IMR-90 (cell line): ENCODE data around the gene ZBTB38. TPM values are rescaled to one million over a fixed set of nuclear protein-coding genes. Genes with fewer than 3 reads are reported as not detected.
A peak's percentile ranks its signal among the peaks of the same experiment; 100 is the strongest.

Experiments
- ATAC-seq: fragments of 200-7000 bp; cut with Tn5 transposase; 2 replicates; pipeline ENCODE4 v1.9.1; 2020; ENCODE audit warnings: low read depth, mild to moderate bottlenecking, moderate library complexity
- BruUV-seq: library from RNA; stranded (reverse); fragments of 400-500 nt; replicated peaks from 2 replicates; lab custom pipeline; 2021; lab: Mats Ljungman, UMichigan
- CTCF ChIA-PET: fragments of 300-600 bp; formaldehyde crosslinking; extraction: SDS; loops from one replicate; lab custom pipeline; 2021; ENCODE audit warnings: antibody characterized with exemption; lab: Yijun Ruan, JAX
- POLR2A ChIA-PET: fragments of 300-600 bp; sonication (Branson Sonifier 250); formaldehyde crosslinking; loops from one replicate; lab custom pipeline; 2022; ENCODE audit warnings: antibody characterized with exemption; ENCODE audit not compliant: unreplicated experiment; lab: Charles Lee
- DNase-seq: peaks from one replicate; pipeline ENCODE4 v3.0.0; 2013
- H2AFZ ChIP-seq: replicated peaks from 2 replicates; pipeline ENCODE3; 2013; ENCODE audit warnings: low read length, mild to moderate bottlenecking; ENCODE audit not compliant: poor library complexity
- H2AK5ac ChIP-seq: 2 replicates; pipeline ENCODE4 v1.6.1; 2013; ENCODE audit warnings: low read depth, low read length, inconsistent platforms
- H2AK9ac ChIP-seq: replicated peaks from 2 replicates; pipeline ENCODE3; 2013; ENCODE audit warnings: mild to moderate bottlenecking, low read depth, low read length, moderate library complexity; ENCODE audit not compliant: poor library complexity
- H2BK120ac ChIP-seq: 2 replicates; pipeline ENCODE4 v1.6.1; 2013; ENCODE audit warnings: low read depth, low read length, inconsistent platforms
- H2BK15ac ChIP-seq: 3 replicates; pipeline ENCODE4 v1.6.1; 2013; ENCODE audit warnings: low read depth, low read length, inconsistent platforms
- H2BK20ac ChIP-seq: 2 replicates; pipeline ENCODE4 v1.6.1; 2013; ENCODE audit warnings: low read depth, mild to moderate bottlenecking, inconsistent platforms, low read length, moderate library complexity
- H2BK5ac ChIP-seq: 2 replicates; pipeline ENCODE4 v1.6.1; 2013; ENCODE audit warnings: mild to moderate bottlenecking, low read depth, low read length, inconsistent platforms; ENCODE audit not compliant: poor library complexity, severe bottlenecking
- H3K14ac ChIP-seq: replicated peaks from 2 replicates; pipeline ENCODE4 v1.6.1; 2013; ENCODE audit warnings: low read depth, low read length, inconsistent platforms
- H3K18ac ChIP-seq: 2 replicates; pipeline ENCODE4 v1.6.1; 2013; ENCODE audit warnings: low read depth, low read length, control low read depth
- H3K23ac ChIP-seq: 2 replicates; pipeline ENCODE4 v1.6.1; 2013; ENCODE audit warnings: low read depth, low read length, inconsistent platforms
- H3K27ac ChIP-seq: 2 replicates; pipeline ENCODE4 v1.5.1; 2013; ENCODE audit warnings: mild to moderate bottlenecking, control low read depth, low read length; ENCODE audit not compliant: insufficient read depth
- H3K27me3 ChIP-seq: 2 replicates; pipeline ENCODE4 v1.6.1; 2013; ENCODE audit warnings: low read length; ENCODE audit not compliant: control insufficient read depth, insufficient read depth
- H3K36me3 ChIP-seq: 2 replicates; pipeline ENCODE4 v1.6.1; 2013; ENCODE audit warnings: low read length, mixed read lengths; ENCODE audit not compliant: control insufficient read depth, insufficient read depth
- H3K4ac ChIP-seq: 2 replicates; pipeline ENCODE4 v1.6.1; 2013; ENCODE audit warnings: low read depth, low read length, inconsistent platforms
- H3K4me1 ChIP-seq: 2 replicates; pipeline ENCODE4 v1.6.1; 2013; ENCODE audit warnings: low read length, mixed read lengths; ENCODE audit not compliant: control insufficient read depth, insufficient read depth
- H3K4me2 ChIP-seq: 2 replicates; pipeline ENCODE4 v1.6.1; 2013; ENCODE audit warnings: low read depth, mild to moderate bottlenecking, control low read depth, low read length, moderate library complexity
- H3K4me3 ChIP-seq: 2 replicates; pipeline ENCODE4 v1.5.1; 2013; ENCODE audit warnings: low read depth, mild to moderate bottlenecking, control low read depth, low read length, moderate library complexity; ENCODE audit not compliant: insufficient read depth
- H3K56ac ChIP-seq: 2 replicates; pipeline ENCODE4 v1.6.1; 2013; ENCODE audit warnings: low read length, inconsistent platforms; ENCODE audit not compliant: insufficient read depth; ENCODE audit errors: extremely low read depth
- H3K79me1 ChIP-seq, 2 experiments: 2 replicates each; pipeline ENCODE4 v1.6.1; 2013; ENCODE audit warnings: low read length in 2 of 2, inconsistent platforms in 1 of 2, low read depth in 1 of 2
- H3K9ac ChIP-seq: 2 replicates; pipeline ENCODE4 v1.6.1; 2013; ENCODE audit warnings: low read depth, low read length, control low read depth
- H3K9me1 ChIP-seq: 2 replicates; pipeline ENCODE4 v1.6.1; 2013; ENCODE audit warnings: low read length, inconsistent platforms; ENCODE audit not compliant: insufficient read depth
- H3K9me3 ChIP-seq: 2 replicates; pipeline ENCODE4 v1.6.1; 2013; ENCODE audit warnings: low read length; ENCODE audit not compliant: control insufficient read depth, insufficient read depth
- H4K20me1 ChIP-seq: 2 replicates; pipeline ENCODE4 v1.6.1; 2013; ENCODE audit warnings: low read length, inconsistent platforms; ENCODE audit not compliant: insufficient read depth
- H4K5ac ChIP-seq: 2 replicates; pipeline ENCODE4 v1.6.1; 2013; ENCODE audit warnings: mild to moderate bottlenecking, low read depth, low read length, control low read depth
- H4K8ac ChIP-seq, 2 experiments: 2 replicates each; pipeline ENCODE4 v1.6.1; 2013; ENCODE audit warnings: low read depth in 2 of 2, low read length in 2 of 2, control low read depth in 1 of 2, inconsistent platforms in 1 of 2
- H4K91ac ChIP-seq: 2 replicates; pipeline ENCODE4 v1.6.1; 2013; ENCODE audit warnings: low read depth, low read length, inconsistent platforms; ENCODE audit not compliant: insufficient read depth
- BHLHE40 ChIP-seq: fragments of 150-350 bp; IDR thresholded peaks from 2 replicates; pipeline ENCODE4 v1.6.1; 2016; ENCODE audit warnings: mild to moderate bottlenecking, low read depth, low read length
- CEBPB ChIP-seq: IDR thresholded peaks from 2 replicates; pipeline ENCODE4 v1.6.1; 2012; ENCODE audit warnings: low read depth, low read length, improper control_type of control experiment
- CHD1 ChIP-seq: IDR thresholded peaks from 2 replicates; pipeline ENCODE4 v1.6.1; 2012; ENCODE audit warnings: low read depth, low read length, improper control_type of control experiment
- FOS ChIP-seq: fragments of 150-350 bp; IDR thresholded peaks from 2 replicates; pipeline ENCODE4 v1.6.1; 2016; ENCODE audit warnings: low read depth, low read length
- MAFK ChIP-seq: IDR thresholded peaks from 2 replicates; pipeline ENCODE4 v1.6.1; 2012; ENCODE audit warnings: low read depth, low read length, improper control_type of control experiment
- MXI1 ChIP-seq: IDR thresholded peaks from 2 replicates; pipeline ENCODE4 v1.6.1; 2012; ENCODE audit warnings: low read depth, mild to moderate bottlenecking, low read length, moderate library complexity, borderline replicate concordance
- NFE2L2 ChIP-seq: fragments of 150-350 bp; IDR thresholded peaks from 2 replicates; pipeline ENCODE4 v1.6.1; 2016; ENCODE audit warnings: low read depth, mild to moderate bottlenecking, low read length
- RCOR1 ChIP-seq: IDR thresholded peaks from 2 replicates; pipeline ENCODE4 v1.6.1; 2012; ENCODE audit warnings: mild to moderate bottlenecking, low read length, improper control_type of control experiment; ENCODE audit not compliant: insufficient replicate concordance
- WGBS, 2 experiments: methylation state at CpG; one replicate each; pipeline versions ENCODE4 v1.1.5 to v1.1.7; 2013; ENCODE audit warnings: missing lambda C conversion rate in 2 of 2; ENCODE audit not compliant: insufficient read length in 1 of 2; ENCODE audit errors: extremely low coverage in 2 of 2; 5-methylcytosine and 5-hydroxymethylcytosine counted together
- dilution Hi-C: fragments of 300-500 bp; cut with HindIII; formaldehyde crosslinking; loops from one replicate; pipeline ENCODE4 v1.14.3; 2018; ENCODE audit warnings: low sequenced_read_pairs; ENCODE audit not compliant: unreplicated experiment
- in situ Hi-C: fragments of 300-500 bp; cut with MboI; formaldehyde crosslinking; loops from 3 replicates; pipeline ENCODE4 v1.14.3; 2019; ENCODE audit warnings: low sequenced_read_pairs, inconsistent platforms, mixed read lengths
- intact Hi-C: fragments of 100-400 bp; cut with micrococcal nuclease; formaldehyde crosslinking; loops from 2 replicates; pipeline ENCODE4 v1.10.0; 2022
- polyA plus RNA-seq, 3 experiments: library from polyadenylated mRNA; depleted of rRNA; stranded (reverse); fragments of >200 nt; gene quantifications; 2 replicates each; pipeline ENCODE4 v1.2.3, GENCODE V29; 2012; ENCODE audit warnings: low replicate concordance in 1 of 3
- total RNA-seq: library from RNA; depleted of rRNA; stranded (reverse); fragments of >200 nt; gene quantifications from 2 replicates; pipeline ENCODE4 v1.2.3, GENCODE V29; 2012

ZBTB38 gene
- total and polyA plus RNA-seq, 2 of the 4 experiments (the other 2 are of a cell fraction), result 44.9 to 274 TPM

DNA sequence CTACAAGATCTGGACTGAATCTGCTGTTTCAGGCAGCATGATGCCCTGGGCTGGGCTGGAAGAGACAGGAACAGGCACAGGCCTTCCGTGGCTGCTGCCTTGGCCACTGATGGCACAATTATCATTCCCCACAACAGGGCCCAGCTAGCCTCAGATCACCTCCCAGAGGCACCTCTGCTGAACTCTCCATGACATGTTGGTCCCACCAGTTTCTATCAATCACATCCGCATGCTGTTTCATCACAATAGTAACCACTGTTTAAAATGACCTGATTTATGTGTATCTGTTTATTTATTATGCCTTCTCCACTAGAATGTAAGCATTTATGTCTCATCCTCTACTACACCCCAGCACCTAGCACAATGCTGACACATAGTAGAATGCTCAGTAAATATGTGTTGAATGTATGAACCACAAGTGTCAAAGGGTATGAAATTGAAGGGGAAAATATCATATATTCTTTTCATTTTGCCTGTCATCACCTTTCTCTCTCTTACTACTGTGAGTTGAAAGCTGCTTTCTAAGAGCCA lies 32.7 kb upstream of the ZBTB38 start:
- Histone ChIP-seq H3K18ac (peak overlapping the region; percentile 70), H3K4me1 (peaks cover 38% of the 10 kb centered on the region), H3K79me1 (peaks cover 0 to 27% of the 10 kb centered on the region in 2 experiments; a peak in 3 of 4 replicates), H3K9me1 (peaks cover 37% of the 10 kb centered on the region), H2BK120ac (peak overlapping the region; percentile 99), H3K36me3 (no peaks in the 10 kb centered on the region), H2AFZ (peak overlapping the region; percentile 65), H3K27me3 (no peaks in the 10 kb centered on the region), H3K9ac (peak overlapping the region; percentile 7; the same call in 1 of the 2 replicates), H2AK9ac (peak overlapping the region; percentile 79), H3K4ac (peak overlapping the region; percentile 98), H3K23ac (peak overlapping the region; percentile 81), H3K9me3 (no peaks in the 10 kb centered on the region), H2AK5ac (peak overlapping the region; percentile 98), H4K5ac (peak overlapping the region; percentile 79), H3K14ac (peak overlapping the region; percentile 94), H2BK20ac (peak overlapping the region; percentile 95), H4K91ac (peak overlapping the region; percentile 97), H3K27ac (peak overlapping the region; percentile 57), H4K8ac (peak overlapping the region; percentile 95), H3K4me3 (no peak overlapping the region), H2BK15ac (peak overlapping the region; percentile 86), H3K56ac (peak overlapping the region; percentile 90), H3K4me2 (no peak overlapping the region; the same call in 1 of the 2 replicates), H4K20me1 (no peaks in the 10 kb centered on the region), H2BK5ac (peak overlapping the region; percentile 99)
- POLR2A ChIA-PET, result no interaction called here
- intact Hi-C loops (no loop called here), in situ Hi-C loops (loop anchor here (25.0 kb wide), 1 partner anchor 552 kb away; the partner anchor contains the start of gene ATP1B3), dilution Hi-C loops (no loop called here)
- no TSS peak for BruUV-seq
- CTCF ChIA-PET, result interaction anchor here (0.9 kb wide), 1 partner anchor 116 kb away, joined by 3 read pairs; no protein-coding TSS in a partner anchor
- ATAC-seq (peak; percentile 23), DNase-seq (peak; percentile 67)
- 0 out of 2 replicates have a peak, but pooled peaks have one; percentile 22 for TF ChIP-seq BHLHE40
- peak; percentile 34; the same call in 1 of the 2 replicates for TF ChIP-seq CEBPB
- TF ChIP-seq MXI1, result no peak
- no peak for TF ChIP-seq RCOR1
- TF ChIP-seq FOS, result peak; percentile 35; the same call in 1 of the 2 replicates
- TF ChIP-seq MAFK, result peak; percentile 50
- no peak for TF ChIP-seq CHD1
- no peak for TF ChIP-seq NFE2L2
- WGBS, 2 experiments, result no CpG with 5 or more reads among the region's 2 CpGs
